CD4-positive, CD25-positive, alpha-beta regulatory T cell (primary cell): ENCODE data around the gene ETHE1. TPM values are rescaled to one million over a fixed set of nuclear protein-coding genes. Genes with fewer than 3 reads are reported as not detected.

Experiments used
- ATAC-seq, 2 donors: fragments of 150-1000 bp; cut with Tn5 transposase; one replicate each; pipeline ENCODE4 v1.10.0; 2021; ENCODE audit warnings: low read depth in 2 of 2, moderate number of reproducible peaks in 2 of 2, moderate library complexity in 1 of 2
- DNase-seq, 3 donors: peaks; one replicate each; pipeline versions ENCODE4 v3.0.0 to v3.0.0-alpha.2; 2012 to 2022; ENCODE audit warnings: mixed read lengths in 1 of 3
- H3K27ac ChIP-seq: one replicate; pipeline ENCODE4 v1.7.0; 2013; ENCODE audit warnings: mild to moderate bottlenecking, low read length; ENCODE audit not compliant: insufficient read depth, poor library complexity, severe bottlenecking
- H3K27me3 ChIP-seq: one replicate; pipeline ENCODE4 v1.7.0; 2013; ENCODE audit warnings: low read length; ENCODE audit not compliant: control insufficient read depth, insufficient read depth
- H3K36me3 ChIP-seq: one replicate; pipeline ENCODE4 v1.7.0; 2013; ENCODE audit warnings: mild to moderate bottlenecking, low read length, moderate library complexity; ENCODE audit not compliant: control insufficient read depth, insufficient read depth
- H3K4me1 ChIP-seq: 2 replicates; pipeline ENCODE4 v1.7.0; 2013; ENCODE audit warnings: mild to moderate bottlenecking, low read length; ENCODE audit not compliant: insufficient read depth, control insufficient read depth, poor library complexity, severe bottlenecking
- H3K4me3 ChIP-seq: one replicate; pipeline ENCODE4 v1.7.0; 2013; ENCODE audit warnings: low read depth, mild to moderate bottlenecking, low read length, moderate library complexity
- H3K9me3 ChIP-seq, 2 experiments: 1 replicate in 1 of 2; 2 replicates in 1 of 2; pipeline ENCODE4 v1.7.0; 2013; ENCODE audit warnings: low read length in 2 of 2, mild to moderate bottlenecking in 1 of 2, moderate library complexity in 1 of 2; ENCODE audit not compliant: control insufficient read depth in 2 of 2
- H3K27ac Mint-ChIP-seq, 3 donors: one replicate each; pipeline ENCODE4 v1.8.0; 2020 to 2022; ENCODE audit warnings: mild to moderate bottlenecking in 3 of 3, mixed read lengths in 3 of 3, moderate library complexity in 2 of 3
- H3K27me3 Mint-ChIP-seq: one replicate; pipeline ENCODE4 v1.8.0; 2022; ENCODE audit warnings: mild to moderate bottlenecking, mixed read lengths
- H3K36me3 Mint-ChIP-seq: one replicate; pipeline ENCODE4 v1.8.0; 2020; ENCODE audit warnings: mixed read lengths
- H3K4me1 Mint-ChIP-seq, 4 donors: one replicate each; pipeline ENCODE4 v1.8.0; 2020 to 2022; ENCODE audit warnings: mixed read lengths in 4 of 4, mild to moderate bottlenecking in 1 of 4
- H3K4me3 Mint-ChIP-seq, 4 donors: one replicate each; pipeline ENCODE4 v1.8.0; 2020 to 2022; ENCODE audit warnings: mild to moderate bottlenecking in 4 of 4, mixed read lengths in 4 of 4, moderate library complexity in 3 of 4
- H3K9me3 Mint-ChIP-seq, 7 donors: one replicate each; pipeline ENCODE4 v1.8.0; 2020 to 2022; ENCODE audit warnings: mixed read lengths in 7 of 7, mild to moderate bottlenecking in 3 of 7, moderate library complexity in 2 of 7
- polyA plus RNA-seq, 4 donors: library from polyadenylated mRNA; unstranded; fragments of 300-500 nt; fragmentation: Illumina TruSeq; gene quantifications; one replicate each; pipeline ENCODE4 v1.2.3, GENCODE V29; 2021
- total RNA-seq: library from RNA; stranded (reverse); gene quantifications from one replicate; pipeline ENCODE4 v1.2.3, GENCODE V29; 2022

ETHE1 gene
- total and polyA plus RNA-seq, 5 donors from 2014 or later: 22.8 to 73.5 (median 56.3) TPM

- H3K27ac ChIP-seq: peak overlapping the region; percentile 74
- DNase-seq (peak in 1 of 3 donors; percentile 31), ATAC-seq (no peak)
- H3K27me3 Mint-ChIP-seq: peaks cover 5% of the 10 kb centered on the region
- H3K36me3 Mint-ChIP-seq: peaks cover 22% of the 10 kb centered on the region
- peak overlapping the region in 3 of 4 donors; percentile 67 to 94 (median 75) for H3K4me3 Mint-ChIP-seq
- peaks cover 7 to 9% of the 10 kb centered on the region in 2 experiments for H3K9me3 ChIP-seq
- H3K9me3 Mint-ChIP-seq: peaks cover 0 to 9% (median 2%) of the 10 kb centered on the region in 7 donors
- peak overlapping the region in 1 of 3 donors; percentile 23 for H3K27ac Mint-ChIP-seq
- H3K4me1 Mint-ChIP-seq: peaks cover 0 to 26% (median 11%) of the 10 kb centered on the region in 4 donors
- peaks cover 11% of the 10 kb centered on the region for H3K4me1 ChIP-seq
- no peaks in the 10 kb centered on the region for H3K27me3 ChIP-seq
- no peak overlapping the region for H3K4me3 ChIP-seq
- H3K36me3 ChIP-seq: peaks cover 18% of the 10 kb centered on the region
These were observed 8.1 kb upstream of the ETHE1 start for GRCh38 chr19:43534816-43535761.

GRCh38 chr19:43534305-43534815 lies 7.4 kb upstream of the ETHE1 start:
- DNase-seq: no peak
- peak overlapping the region; percentile 93 to 98 (median 96) for H3K4me3 Mint-ChIP-seq
- peaks cover 5% of the 10 kb centered on the region for H3K27me3 Mint-ChIP-seq
- peak overlapping the region; percentile 90 to 95 (median 93) for H3K27ac Mint-ChIP-seq
- H3K4me1 Mint-ChIP-seq: peaks cover 0 to 26% (median 11%) of the 10 kb centered on the region in 4 donors
- Histone ChIP-seq H3K27ac (peak overlapping the region; percentile 74), H3K36me3 (peaks cover 15% of the 10 kb centered on the region), H3K4me1 (peaks cover 11% of the 10 kb centered on the region), H3K27me3 (no peaks in the 10 kb centered on the region), H3K9me3 (peaks cover 7 to 9% of the 10 kb centered on the region in 2 experiments), H3K4me3 (no peak overlapping the region)
- peaks cover 0 to 9% (median 2%) of the 10 kb centered on the region in 7 donors for H3K9me3 Mint-ChIP-seq
- no peak for ATAC-seq
- H3K36me3 Mint-ChIP-seq: peaks cover 18% of the 10 kb centered on the region

GRCh38 chr19:43533546-43534304 lies 6.7 kb upstream of the ETHE1 start:
- peaks cover 0 to 5% (median 0%) of the 10 kb centered on the region in 7 donors for H3K9me3 Mint-ChIP-seq
- H3K27me3 Mint-ChIP-seq: peaks cover 5% of the 10 kb centered on the region
- DNase-seq (peak; percentile 91 to 96 (median 91)), ATAC-seq (peak; percentile 76 to 82)
- Histone ChIP-seq H3K27me3 (no peaks in the 10 kb centered on the region), H3K36me3 (peaks cover 8% of the 10 kb centered on the region), H3K9me3 (peaks cover 3 to 6% of the 10 kb centered on the region in 2 experiments), H3K27ac (peak overlapping the region; percentile 74), H3K4me3 (peak overlapping the region; percentile 81), H3K4me1 (peaks cover 11% of the 10 kb centered on the region)
- peaks cover 0 to 26% (median 11%) of the 10 kb centered on the region in 4 donors for H3K4me1 Mint-ChIP-seq
- H3K27ac Mint-ChIP-seq: peak overlapping the region; percentile 90 to 95 (median 93)
- peak overlapping the region; percentile 93 to 98 (median 96) for H3K4me3 Mint-ChIP-seq
- H3K36me3 Mint-ChIP-seq: peaks cover 13% of the 10 kb centered on the region

- Mint-ChIP-seq H3K9me3 (peaks cover 0 to 2% (median 0%) of the 10 kb centered on the region in 7 donors), H3K4me1 (peaks cover 0 to 26% (median 9%) of the 10 kb centered on the region in 4 donors), H3K36me3 (peaks cover 7% of the 10 kb centered on the region), H3K27ac (peak within 1 kb of the TSS; percentile 90 to 95 (median 93)), H3K27me3 (peaks cover 5% of the 10 kb centered on the region), H3K4me3 (peak within 1 kb of the TSS; percentile 93 to 98 (median 96))
- Histone ChIP-seq H3K36me3 (peaks cover 2% of the 10 kb centered on the region), H3K4me3 (peak within 1 kb of the TSS; percentile 81), H3K27ac (peak within 1 kb of the TSS; percentile 74), H3K4me1 (peaks cover 11% of the 10 kb centered on the region), H3K9me3 (no peaks in the 10 kb centered on the region), H3K27me3 (no peaks in the 10 kb centered on the region)
- ATAC-seq (peak; percentile 43 to 58), DNase-seq (peak; percentile 71 to 92 (median 85))
These were observed 6.1 kb upstream of the ETHE1 start, which contains the start of gene ZNF575 for GRCh38 chr19:43532962-43533545. TSS of gene ZNF575 (plus strand) at chr19:43533188. CDS start at chr19:43534423, 1,235 bp downstream.

GRCh38 chr19:43532571-43532961 lies 5.6 kb upstream of the ETHE1 start:
- Histone ChIP-seq H3K4me1 (peaks cover 15% of the 10 kb centered on the region), H3K4me3 (peak overlapping the region; percentile 69), H3K27ac (peak overlapping the region; percentile 74), H3K27me3 (no peaks in the 10 kb centered on the region), H3K36me3 (no peaks in the 10 kb centered on the region), H3K9me3 (no peaks in the 10 kb centered on the region)
- ATAC-seq: peak in 1 of 2 donors; percentile 9
- Mint-ChIP-seq H3K36me3 (peaks cover 5% of the 10 kb centered on the region), H3K4me1 (peaks cover 0 to 26% (median 9%) of the 10 kb centered on the region in 4 donors), H3K9me3 (peaks cover 0 to 2% (median 0%) of the 10 kb centered on the region in 7 donors), H3K27ac (peak overlapping the region; percentile 84 to 95 (median 93)), H3K27me3 (peaks cover 5% of the 10 kb centered on the region), H3K4me3 (peak overlapping the region; percentile 93 to 98 (median 96))
- peak in 1 of 3 donors; percentile 36 for DNase-seq

GRCh38 chr19:43527860-43528622 lies 1.0 kb upstream of the ETHE1 start:
- Mint-ChIP-seq H3K27me3 (no peaks in the 10 kb centered on the region), H3K27ac (peak overlapping the region in 1 of 3 donors; percentile 42), H3K36me3 (no peaks in the 10 kb centered on the region), H3K9me3 (no peaks in the 10 kb centered on the region), H3K4me1 (peaks cover 5 to 39% (median 24%) of the 10 kb centered on the region in 4 donors), H3K4me3 (peak overlapping the region in 3 of 4 donors; percentile 26 to 76 (median 54))
- Histone ChIP-seq H3K4me1 (peaks cover 38% of the 10 kb centered on the region), H3K27ac (no peak overlapping the region), H3K9me3 (no peaks in the 10 kb centered on the region), H3K27me3 (no peaks in the 10 kb centered on the region), H3K4me3 (no peak overlapping the region), H3K36me3 (no peaks in the 10 kb centered on the region)
- ATAC-seq (no peak), DNase-seq (no peak)
